Gastrocnemius medialis (tissue), 4 donors: ENCODE data around the gene TMEM89.

Experiments
- CTCF ChIP-seq, 5 experiments: fragments of 450-650 bp in 3 of 5; fragments of 200-600 bp in 2 of 5; sonication (generic) in 2 of 5; IDR thresholded peaks in 4 of 5; conservative IDR thresholded peaks in 1 of 5; 1 replicate in 4 of 5; 2 replicates in 1 of 5; pipeline ENCODE4 v1.5.1; 2016 to 2019; ENCODE audit warnings: antibody characterized with exemption in 5 of 5, mild to moderate bottlenecking in 3 of 5, moderate library complexity in 3 of 5
- POLR2A ChIP-seq, 2 donors: fragments of 450-650 bp; IDR thresholded peaks; one replicate each; pipeline ENCODE4 v1.6.1; 2017; ENCODE audit warnings: antibody characterized with exemption in 2 of 2, mild to moderate bottlenecking in 2 of 2, moderate library complexity in 2 of 2

GRCh38 chr3:48591436-48591835 is 30.1 kb downstream of the TMEM89 start:
- TF ChIP-seq CTCF (IDR thresholded peaks at IDR 0.05 in 4 of 5, conservative IDR thresholded peaks at IDR 0.05 in 1 of 5) (no peak), POLR2A (IDR thresholded peaks at IDR 0.05) (no peak)
